ENCODE results near the gene TMEM163.
"Not testable (repeated sequence)": the region's sequence is repeated elsewhere in the genome, so short reads cannot be mapped to it uniquely, and the experiment has no call there.

Gene TMEM163

DNA sequence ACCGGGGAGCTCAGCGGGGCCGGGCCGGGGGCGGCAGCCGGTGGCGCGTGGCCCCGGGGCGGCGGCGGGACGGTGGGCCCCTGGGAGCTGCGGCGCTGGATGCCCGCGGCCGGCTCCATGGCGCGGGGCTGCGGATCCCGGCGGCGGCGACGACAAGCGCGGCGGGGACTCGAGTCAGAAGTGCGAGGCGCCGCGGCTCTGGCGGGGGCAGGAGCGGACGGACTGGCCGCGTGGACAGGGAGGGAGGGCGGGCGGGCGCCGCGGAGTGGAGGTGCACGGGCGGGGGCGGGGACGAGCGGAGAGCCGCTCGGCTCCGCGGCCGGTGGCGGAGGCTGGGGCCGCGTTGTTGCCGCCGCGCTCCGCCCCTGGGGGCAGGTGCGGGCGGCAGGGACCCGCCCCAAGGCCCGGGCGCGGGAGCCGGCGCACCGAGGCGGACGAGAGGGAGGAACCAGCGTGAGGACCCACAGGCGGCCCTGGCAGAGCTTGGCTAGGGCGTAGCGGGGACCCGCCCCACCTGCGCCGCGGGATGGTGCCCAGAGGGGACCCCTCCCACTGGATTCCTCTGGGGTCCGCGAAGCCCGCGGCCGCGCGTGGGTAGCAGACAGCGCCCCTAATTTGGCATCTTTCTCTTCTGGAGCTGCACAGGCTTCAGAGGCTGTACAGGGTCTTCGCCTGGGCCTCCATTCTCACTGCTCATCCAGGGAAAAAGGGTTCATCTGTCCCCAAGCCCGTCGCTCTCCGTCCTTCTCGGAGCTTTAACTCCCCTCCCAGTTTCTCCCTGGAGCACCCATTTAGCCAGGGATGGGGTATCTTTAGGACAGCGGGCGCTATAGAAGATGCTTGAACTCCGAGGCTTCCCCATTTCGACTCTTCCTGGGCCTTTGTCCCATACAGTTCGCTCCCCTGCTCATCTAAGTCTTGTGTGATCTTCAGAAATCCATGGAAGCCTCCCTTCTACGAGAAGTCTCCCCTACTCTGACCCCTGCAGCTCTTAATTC, at the start of gene TMEM163:
Gene TMEM163 (minus strand): TSS at position 184 of the 998 bp plus-strand sequence.
- Histone ChIP-seq H3K27me3 (ENCODE audit: low read depth) (peaks cover 61% of the 10 kb centered on the region), H3K9me3 (no peaks in the 10 kb centered on the region), H3K4me3 (peak within 1 kb of the TSS; percentile 19)

DNA sequence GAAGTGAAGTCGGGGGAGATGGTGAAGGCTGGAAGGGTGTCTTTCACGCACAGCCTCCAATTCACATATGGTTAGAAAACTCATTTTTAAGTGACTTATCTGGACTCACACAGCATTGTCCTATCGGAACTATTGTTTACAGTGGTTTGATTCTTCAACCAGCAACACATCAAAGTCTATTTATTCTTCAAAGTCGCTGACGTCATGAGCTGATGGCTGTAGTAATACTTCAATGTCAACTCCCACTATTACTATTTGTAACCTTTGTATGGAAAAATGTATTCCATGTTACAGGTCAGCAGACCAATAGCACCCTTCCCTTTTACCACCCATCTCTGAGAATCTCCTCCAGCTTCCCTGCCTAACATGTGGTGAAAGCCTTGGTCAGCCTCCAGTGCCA, 47.8 kb upstream of the TMEM163 start:
- Histone ChIP-seq H3K27me3 (ENCODE audit: low read depth) (no peaks in the 10 kb centered on the region), H3K9me3 (no peaks in the 10 kb centered on the region), H3K4me1 (no peaks in the 10 kb centered on the region), H3K36me3 (replicated peaks) (no peaks in the 10 kb centered on the region), H3K4me3 (no peak overlapping the region)
- in situ Hi-C loops (cut with MboI; ENCODE audit: low sequenced_read_pairs) = no loop called here
- DNase-seq (ENCODE audit: low spot score in 2 of 2) = no peak

More for the DNA sequence above, at the start of gene TMEM163:
- in situ Hi-C loops (cut with MboI; ENCODE audit: low sequenced_read_pairs) = no loop called here
- Histone ChIP-seq H3K4me1 (no peaks in the 10 kb centered on the region), H3K36me3 (replicated peaks) (no peaks in the 10 kb centered on the region)
- DNase-seq (ENCODE audit: low spot score in 2 of 2) = peak in 1 of 2 experiments; percentile 33

DNA sequence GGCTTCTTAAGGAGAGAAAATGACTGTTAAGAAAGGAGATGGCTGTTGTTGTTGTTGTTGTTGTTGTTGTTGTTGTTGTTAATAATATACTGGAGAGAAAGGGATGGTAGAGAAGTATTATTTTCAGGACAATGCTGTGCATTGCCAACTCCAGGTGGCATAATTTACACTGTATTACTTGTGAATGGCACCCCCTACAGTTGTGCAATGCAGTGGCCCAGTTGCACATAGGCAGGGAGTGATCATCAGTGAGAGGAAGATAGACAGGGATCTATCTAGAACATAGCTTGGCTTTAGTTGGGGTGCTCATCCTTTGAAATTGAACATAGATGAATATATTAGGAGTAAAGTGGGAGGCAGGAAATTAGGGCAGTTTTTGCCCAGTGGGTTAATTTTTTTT, 47.2 kb upstream of the TMEM163 start:
- Histone ChIP-seq H3K4me3 (no peak overlapping the region), H3K4me1 (no peaks in the 10 kb centered on the region), H3K9me3 (no peaks in the 10 kb centered on the region), H3K36me3 (replicated peaks) (no peaks in the 10 kb centered on the region), H3K27me3 (ENCODE audit: low read depth) (no peaks in the 10 kb centered on the region)
- no peak for DNase-seq (ENCODE audit: low spot score in 2 of 2)
- in situ Hi-C loops (cut with MboI; ENCODE audit: low sequenced_read_pairs) = no loop called here

DNA sequence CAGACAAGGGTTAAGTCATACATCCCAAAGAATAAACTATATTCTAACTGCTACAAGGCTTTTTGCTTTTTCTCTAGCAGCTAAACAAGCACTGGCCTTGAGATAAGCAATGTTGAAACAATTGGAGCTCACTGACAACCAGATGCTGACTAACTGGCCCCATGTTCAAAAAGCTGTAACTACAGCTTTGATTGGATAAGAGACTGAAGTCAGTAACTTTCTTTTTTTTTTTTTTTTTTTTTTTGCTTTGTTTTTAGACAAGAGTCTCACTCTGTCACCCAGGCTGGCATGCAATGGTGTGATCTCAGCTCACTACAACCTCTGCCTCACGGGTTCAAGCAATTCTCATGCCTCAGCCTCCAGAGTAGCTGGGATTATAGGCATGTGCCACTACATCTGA, 45.4 kb upstream of the TMEM163 start:
- Histone ChIP-seq H3K4me1 (no peaks in the 10 kb centered on the region), H3K27me3 (ENCODE audit: low read depth) (no peaks in the 10 kb centered on the region), H3K9me3 (no peaks in the 10 kb centered on the region), H3K36me3 (replicated peaks) (no peaks in the 10 kb centered on the region), H3K4me3 (no peak overlapping the region)
- in situ Hi-C loops (cut with MboI; ENCODE audit: low sequenced_read_pairs) = no loop called here
- no peak for DNase-seq (ENCODE audit: low spot score in 2 of 2)

DNA sequence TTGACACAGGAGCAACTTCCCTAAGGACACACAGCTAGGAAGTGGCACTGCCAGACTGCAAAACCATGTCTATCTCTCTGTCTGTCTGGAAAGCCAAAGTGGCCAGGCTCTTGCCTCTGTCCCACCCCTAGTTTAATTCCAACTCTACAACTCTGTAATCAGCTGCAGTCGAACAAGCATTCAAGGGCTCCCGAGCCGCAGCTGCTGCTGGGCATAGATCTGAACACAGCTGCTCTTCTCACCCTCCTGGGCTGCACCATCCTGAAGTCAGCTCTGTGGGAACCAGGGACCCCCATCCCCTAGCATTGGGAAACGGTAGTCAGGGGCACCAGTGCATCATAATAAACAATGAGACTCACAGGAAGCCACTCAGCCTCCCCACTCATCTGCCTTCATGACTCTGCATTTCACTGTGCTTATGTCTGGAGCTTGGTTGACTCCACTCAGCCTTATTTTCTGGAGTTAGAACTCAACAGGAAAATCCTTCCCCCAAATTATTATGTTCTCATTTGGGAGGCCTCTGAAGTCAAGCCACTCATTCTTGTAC, 44.4 kb upstream of the TMEM163 start:
- Histone ChIP-seq H3K27me3 (ENCODE audit: low read depth) (no peaks in the 10 kb centered on the region), H3K36me3 (replicated peaks) (no peaks in the 10 kb centered on the region), H3K4me1 (peaks cover 3% of the 10 kb centered on the region; the same call in 1 of the 2 replicates), H3K9me3 (no peaks in the 10 kb centered on the region), H3K4me3 (no peak overlapping the region)
- in situ Hi-C loops (cut with MboI; ENCODE audit: low sequenced_read_pairs) = no loop called here
- DNase-seq (ENCODE audit: low spot score in 2 of 2) = no peak

DNA sequence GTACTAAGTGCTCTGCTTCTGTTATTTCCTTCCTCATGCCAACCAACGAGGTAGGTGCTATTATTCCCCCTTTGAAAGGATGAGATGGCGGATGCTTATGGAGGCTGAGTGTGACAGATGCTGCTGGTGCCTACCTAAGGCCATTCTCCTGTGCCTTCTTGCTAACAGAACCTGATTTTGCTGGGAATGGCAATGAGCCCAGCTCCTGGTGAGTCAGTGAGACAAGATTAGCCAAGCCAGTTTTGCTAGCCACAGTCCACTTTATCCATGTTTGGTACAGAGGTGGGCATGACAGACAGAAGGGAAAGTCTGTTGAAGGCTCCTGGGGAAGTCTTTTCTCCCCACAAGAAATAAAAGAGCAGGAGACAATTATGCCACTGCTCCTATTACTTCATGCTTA, 43.7 kb upstream of the TMEM163 start:
- in situ Hi-C loops (cut with MboI; ENCODE audit: low sequenced_read_pairs) = no loop called here
- no peak overlapping the region for H3K4me3 ChIP-seq

DNA sequence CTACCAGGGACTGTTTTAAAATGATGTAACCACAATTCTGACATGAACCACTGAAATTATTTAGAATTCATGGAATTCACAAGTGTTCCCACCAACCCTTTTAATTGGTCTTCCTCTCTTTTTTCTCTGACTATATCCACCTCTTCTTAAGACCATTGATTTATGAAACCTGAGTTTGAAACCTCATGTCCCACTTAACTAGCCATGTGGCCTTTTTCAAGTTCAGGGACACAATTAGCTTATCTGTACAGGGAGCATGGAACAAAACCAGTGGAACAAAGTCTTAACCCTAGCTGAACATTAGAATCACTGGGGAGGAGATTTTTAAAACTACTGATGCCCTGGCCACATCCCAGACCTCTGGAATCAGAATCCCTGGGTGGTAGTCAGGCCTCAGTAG, 41.6 kb upstream of the TMEM163 start:
- Histone ChIP-seq H3K27me3 (ENCODE audit: low read depth) (no peaks in the 10 kb centered on the region), H3K36me3 (replicated peaks) (no peaks in the 10 kb centered on the region), H3K4me3 (no peak overlapping the region), H3K4me1 (peaks cover 5% of the 10 kb centered on the region; the same call in 1 of the 2 replicates), H3K9me3 (no peaks in the 10 kb centered on the region)
- no peak for DNase-seq (ENCODE audit: low spot score in 2 of 2)
- in situ Hi-C loops (cut with MboI; ENCODE audit: low sequenced_read_pairs) = no loop called here

More for the DNA sequence above, 43.7 kb upstream of the TMEM163 start:
- no peak for DNase-seq (ENCODE audit: low spot score in 2 of 2)
- H3K4me1 ChIP-seq = peaks cover 5% of the 10 kb centered on the region; the same call in 1 of the 2 replicates
- H3K36me3 ChIP-seq (replicated peaks) = no peaks in the 10 kb centered on the region
- no peaks in the 10 kb centered on the region for H3K27me3 ChIP-seq (ENCODE audit: low read depth)
- H3K9me3 ChIP-seq = no peaks in the 10 kb centered on the region

DNA sequence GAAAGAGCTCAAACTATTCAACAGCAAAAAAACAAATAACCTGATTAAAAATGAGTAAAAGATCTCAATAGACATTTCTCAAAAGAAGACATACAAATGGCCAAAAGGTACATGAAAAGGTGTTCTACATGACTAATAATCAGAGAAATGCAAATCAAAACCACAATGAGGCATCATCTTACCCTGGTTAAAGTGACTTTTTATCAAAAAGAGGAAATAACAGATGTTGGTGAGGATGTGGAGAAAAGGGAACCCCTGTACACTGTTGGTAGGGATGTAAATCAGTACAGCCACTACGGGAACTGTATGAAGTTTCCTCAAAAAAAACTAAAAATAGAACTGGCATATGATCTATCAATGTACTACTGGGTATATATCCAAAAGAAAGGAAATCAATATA, 39.8 kb upstream of the TMEM163 start:
- in situ Hi-C loops (cut with MboI; ENCODE audit: low sequenced_read_pairs) = no loop called here

DNA sequence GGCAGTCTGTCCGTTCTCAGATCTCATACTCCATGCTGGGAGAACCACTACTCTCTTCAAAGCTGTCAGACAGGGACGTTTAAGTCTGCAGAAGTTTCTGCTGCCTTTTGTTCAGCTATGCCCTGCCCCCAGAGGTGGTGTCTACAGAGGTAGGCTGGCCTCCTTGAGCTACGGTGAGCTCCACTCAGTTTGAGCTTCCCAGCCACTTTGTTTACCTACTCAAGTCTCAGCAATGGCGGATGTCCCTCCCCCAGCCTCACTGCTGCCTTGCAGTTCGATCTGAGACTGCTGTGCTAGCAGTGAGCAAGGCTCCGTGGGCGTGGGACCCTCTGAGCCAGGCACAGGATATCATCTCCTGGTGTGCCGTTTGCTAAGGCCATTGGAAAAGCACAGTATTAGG, 33.2 kb upstream of the TMEM163 start:
- H3K4me1 ChIP-seq; H3K27me3 ChIP-seq (ENCODE audit: low read depth); H3K4me3 ChIP-seq; in situ Hi-C loops (cut with MboI; ENCODE audit: low sequenced_read_pairs); DNase-seq (ENCODE audit: low spot score in 2 of 2); H3K9me3 ChIP-seq; H3K36me3 ChIP-seq (replicated peaks): not testable (repeated sequence)

More for the DNA sequence above, 39.8 kb upstream of the TMEM163 start:
- Histone ChIP-seq H3K4me1 (peaks cover 5% of the 10 kb centered on the region; the same call in 1 of the 2 replicates), H3K4me3 (no peak overlapping the region), H3K27me3 (ENCODE audit: low read depth) (0 out of 2 replicates have a peak, but pooled peaks cover 2% of the 10 kb centered on the region), H3K36me3 (replicated peaks) (no peaks in the 10 kb centered on the region), H3K9me3 (no peaks in the 10 kb centered on the region)
- DNase-seq (ENCODE audit: low spot score in 2 of 2) = no peak

DNA sequence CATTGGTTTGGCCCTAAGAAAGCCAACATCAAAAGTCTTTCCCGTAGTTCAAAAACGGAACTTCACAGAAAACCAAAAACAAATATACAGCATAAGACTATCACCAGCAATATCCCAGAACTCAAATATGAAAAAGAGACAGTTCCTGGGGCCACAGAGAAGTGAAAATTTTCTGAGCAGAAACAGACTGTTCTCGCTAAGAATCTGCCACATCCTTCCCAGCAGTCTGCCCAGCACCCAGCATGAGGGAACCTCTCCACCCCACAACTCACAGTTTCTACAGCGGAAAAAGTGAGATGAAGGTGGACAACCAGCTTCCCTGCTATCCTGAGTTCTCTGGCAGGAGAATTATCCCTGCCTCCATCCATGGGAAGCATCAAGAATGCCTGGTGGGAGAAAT, 26.7 kb upstream of the TMEM163 start:
- no peaks in the 10 kb centered on the region for H3K36me3 ChIP-seq (replicated peaks)
- no peaks in the 10 kb centered on the region for H3K27me3 ChIP-seq (ENCODE audit: low read depth)
- H3K4me1 ChIP-seq = no peaks in the 10 kb centered on the region
- in situ Hi-C loops (cut with MboI; ENCODE audit: low sequenced_read_pairs) = no loop called here
- no peak for DNase-seq (ENCODE audit: low spot score in 2 of 2)
- no peaks in the 10 kb centered on the region for H3K9me3 ChIP-seq
- H3K4me3 ChIP-seq = no peak overlapping the region

DNA sequence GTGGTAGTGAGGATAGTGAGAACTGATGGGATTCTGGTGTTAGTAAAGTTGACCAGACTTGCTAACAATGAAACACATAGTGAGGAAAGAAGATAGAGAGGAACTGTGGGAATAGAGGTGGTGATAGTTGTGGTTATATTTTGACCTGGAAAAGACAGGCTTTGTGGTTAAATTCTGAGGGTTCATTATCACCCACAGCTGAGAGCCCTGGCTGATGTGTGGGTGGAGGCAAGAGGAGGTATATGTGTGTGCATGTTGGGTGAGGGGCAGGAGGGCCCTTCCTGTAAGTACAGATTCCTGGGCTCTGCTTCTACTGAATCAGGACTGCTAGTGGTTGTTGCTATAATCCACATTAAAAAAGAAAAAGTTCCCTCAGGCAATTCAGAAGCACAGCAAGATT, 26.2 kb upstream of the TMEM163 start:
- Histone ChIP-seq H3K36me3 (replicated peaks) (no peaks in the 10 kb centered on the region), H3K9me3 (no peaks in the 10 kb centered on the region), H3K27me3 (ENCODE audit: low read depth) (no peaks in the 10 kb centered on the region), H3K4me1 (no peaks in the 10 kb centered on the region), H3K4me3 (no peak overlapping the region)
- in situ Hi-C loops (cut with MboI; ENCODE audit: low sequenced_read_pairs) = no loop called here
- no peak for DNase-seq (ENCODE audit: low spot score in 2 of 2)

DNA sequence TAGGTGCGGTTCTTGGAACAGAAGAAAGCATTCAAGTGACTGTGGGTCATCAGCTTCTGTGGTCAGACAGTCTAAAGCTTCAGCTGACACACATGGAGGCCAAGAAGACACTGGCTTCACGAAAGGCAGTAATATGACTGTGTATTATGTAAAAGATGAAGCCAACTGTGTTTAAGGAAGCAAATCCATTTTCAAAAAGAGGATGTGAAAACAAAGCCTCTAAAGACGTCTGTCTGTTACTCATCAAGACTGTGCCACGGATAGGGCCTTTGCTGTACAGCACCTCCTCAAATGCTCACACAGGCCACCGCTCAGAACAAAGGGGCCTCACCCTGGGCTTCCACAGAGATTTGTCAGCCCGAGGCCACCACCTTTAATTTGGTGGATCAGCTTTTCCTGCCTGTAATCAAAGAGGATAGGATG, 21.1 kb upstream of the TMEM163 start:
- no peak for DNase-seq (ENCODE audit: low spot score in 2 of 2)
- in situ Hi-C loops (cut with MboI; ENCODE audit: low sequenced_read_pairs) = no loop called here
- Histone ChIP-seq H3K36me3 (replicated peaks) (no peaks in the 10 kb centered on the region), H3K4me3 (no peak overlapping the region), H3K27me3 (ENCODE audit: low read depth) (no peaks in the 10 kb centered on the region), H3K4me1 (no peaks in the 10 kb centered on the region), H3K9me3 (no peaks in the 10 kb centered on the region)

DNA sequence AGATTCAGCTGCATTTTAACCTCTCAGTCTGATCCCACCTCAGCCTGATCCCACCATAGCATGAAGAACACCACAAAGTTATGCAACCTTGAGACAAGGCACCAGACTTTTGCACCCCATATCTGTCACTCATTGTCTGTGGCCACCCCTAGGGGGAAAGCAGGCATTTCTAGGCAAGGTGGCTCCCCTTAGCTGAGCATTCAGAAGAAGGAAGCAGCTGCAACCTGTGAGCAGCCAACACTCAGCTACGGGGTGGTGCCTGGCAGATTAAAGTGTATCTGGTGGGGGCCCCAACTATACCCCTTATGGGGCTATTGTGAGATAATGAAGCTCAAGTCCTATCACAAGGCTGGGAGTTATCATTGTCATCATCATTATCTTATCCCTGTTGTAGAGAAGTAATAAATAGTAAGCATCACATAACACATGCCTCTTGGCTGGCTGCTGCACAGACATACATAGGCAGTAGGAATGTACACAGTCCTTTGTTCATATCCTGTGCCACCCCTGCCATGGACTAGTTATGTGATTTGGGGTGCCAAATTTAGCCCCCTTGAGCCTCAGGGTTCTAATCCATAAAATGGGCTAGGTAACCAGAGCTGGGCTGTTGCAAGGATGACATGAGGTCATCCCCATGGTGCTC, 20.6 kb upstream of the TMEM163 start:
- Histone ChIP-seq H3K9me3 (no peaks in the 10 kb centered on the region), H3K27me3 (ENCODE audit: low read depth) (no peaks in the 10 kb centered on the region), H3K36me3 (replicated peaks) (no peaks in the 10 kb centered on the region), H3K4me1 (no peaks in the 10 kb centered on the region), H3K4me3 (no peak overlapping the region)
- in situ Hi-C loops (cut with MboI; ENCODE audit: low sequenced_read_pairs) = no loop called here
- DNase-seq (ENCODE audit: low spot score in 2 of 2) = no peak
